K562 (cell line): ENCODE results near the gene RFWD3. TPM values are rescaled to one million over a fixed set of nuclear protein-coding genes. Genes with fewer than 3 reads are reported as not detected.
A peak's percentile ranks its signal among the peaks of the same experiment; 100 is the strongest.

Experiments
- BRCA1 ChIP-seq, 2 experiments: fragments of 450-650 bp in 1 of 2; sonication (generic) in 1 of 2; formaldehyde crosslinking in 1 of 2; IDR thresholded peaks; 2 replicates each; pipeline versions ENCODE4 v1.5.0 to v1.6.1; 2017 to 2020; ENCODE audit warnings: mild to moderate bottlenecking in 1 of 2, missing genetic modification reagents in 1 of 2
- C11orf30 ChIP-seq: fragments of 450-650 bp; IDR thresholded peaks from 2 replicates; pipeline ENCODE4 v1.6.1; 2016; ENCODE audit warnings: low read depth, mild to moderate bottlenecking
- CBX3 ChIP-seq, 2 experiments: IDR thresholded peaks; 1 replicate in 1 of 2; 2 replicates in 1 of 2; pipeline ENCODE4 v1.6.1; 2012; ENCODE audit warnings: inconsistent platforms in 2 of 2, low read length in 2 of 2, borderline replicate concordance in 1 of 2, control low read depth in 1 of 2
- CC2D1A ChIP-seq: fragments of 450-650 bp; IDR thresholded peaks from 2 replicates; pipeline ENCODE4 v1.6.1; 2017; ENCODE audit warnings: mild to moderate bottlenecking
- DDX20 ChIP-seq: fragments of 450-650 bp; IDR thresholded peaks from 2 replicates; pipeline ENCODE4 v1.6.1; 2016; ENCODE audit warnings: missing genetic modification characterization, low read depth, mild to moderate bottlenecking, missing compliant biosample characterization, moderate library complexity
- DPF2 ChIP-seq: fragments of 450-650 bp; IDR thresholded peaks from 2 replicates; pipeline ENCODE4 v1.6.1; 2016
- HNRNPL ChIP-seq: fragments of 200-400 bp; formaldehyde crosslinking; IDR thresholded peaks from 2 replicates; pipeline ENCODE4 v1.6.1; 2017; ENCODE audit warnings: low read depth, mild to moderate bottlenecking, low read length
- JUND ChIP-seq, 2 experiments: IDR thresholded peaks; 2 replicates in 1 of 2; 3 replicates in 1 of 2; pipeline ENCODE4 v1.6.1; 2011; ENCODE audit warnings: borderline replicate concordance in 2 of 2, low read depth in 2 of 2, low read length in 2 of 2, improper control_type of control experiment in 1 of 2, missing biosample characterization in 1 of 2, missing genetic modification characterization in 1 of 2, missing genetic modification reagents in 1 of 2
- MIER1 ChIP-seq: fragments of 450-650 bp; IDR thresholded peaks from 2 replicates; pipeline ENCODE4 v1.6.1; 2016; ENCODE audit warnings: antibody characterized with exemption, mild to moderate bottlenecking, low read depth
- PHTF2 ChIP-seq: fragments of 250-450 bp; sonication (Bioruptor Pico); IDR thresholded peaks from 2 replicates; pipeline ENCODE4 v1.5.0; 2021; ENCODE audit warnings: mild to moderate bottlenecking
- PURB ChIP-seq: sonication (generic); formaldehyde crosslinking; IDR thresholded peaks from 2 replicates; pipeline ENCODE4 v1.9.0; 2021; ENCODE audit warnings: low read depth, mild to moderate bottlenecking, missing genetic modification reagents
- RBM22 ChIP-seq: fragments of 200-400 bp; formaldehyde crosslinking; IDR thresholded peaks from 2 replicates; pipeline ENCODE4 v1.6.1; 2018; ENCODE audit warnings: low read length, low read depth; ENCODE audit not compliant: poor library complexity, severe bottlenecking
- RFX1 ChIP-seq: fragments of 450-650 bp; IDR thresholded peaks from 2 replicates; pipeline ENCODE4 v1.6.1; 2016; ENCODE audit warnings: mild to moderate bottlenecking, moderate library complexity
- SMAD2 ChIP-seq: fragments of 150-350 bp; IDR thresholded peaks from 2 replicates; pipeline ENCODE4 v1.6.1; 2014; ENCODE audit warnings: low read depth, mild to moderate bottlenecking, low read length
- TEAD2 ChIP-seq: fragments of 450-650 bp; IDR thresholded peaks from 2 replicates; pipeline ENCODE4 v1.6.1; 2016; ENCODE audit warnings: missing genetic modification characterization, control low read depth, missing compliant biosample characterization
- TGIF2 ChIP-seq: sonication (generic); formaldehyde crosslinking; IDR thresholded peaks from 2 replicates; pipeline ENCODE4 v1.8.1; 2022; ENCODE audit warnings: mild to moderate bottlenecking, missing genetic modification reagents, moderate library complexity
- ZNF121 ChIP-seq: sonication (generic); formaldehyde crosslinking; conservative IDR thresholded peaks from 2 replicates; pipeline ENCODE4 v1.8.0; 2022; ENCODE audit warnings: missing genetic modification reagents
- ZNF589 ChIP-seq: fragments of 200-800 bp; sonication (Bioruptor generic); IDR thresholded peaks from 2 replicates; pipeline ENCODE4 v1.6.1; 2016; ENCODE audit warnings: low read depth, missing genetic modification characterization, missing compliant biosample characterization
- polyA plus RNA-seq, 8 experiments: library from polyadenylated mRNA; depleted of rRNA in 4 of 8; stranded (reverse) in 5 of 8; unstranded in 3 of 8; fragments of >200 nt; fragmentation: Nextera tagmentation in 2 of 8; fragmentation: Illumina TruSeq in 1 of 8; extraction: Ambion mirVana in 2 of 8; extraction: Trizol in 1 of 8; gene quantifications; 2 replicates each; pipeline versions ENCODE4 v1.2.1 to v1.2.3, GENCODE V29; 2011 to 2014; ENCODE audit warnings: inconsistent platforms in 1 of 8, missing spikeins in 1 of 8
- total RNA-seq, 7 experiments: library from RNA; depleted of rRNA in 6 of 7; stranded (reverse); fragments of >200 nt in 6 of 7; fragmentation: Illumina TruSeq in 2 of 7; extraction: Trizol in 2 of 7; gene quantifications; 2 replicates each; pipeline versions ENCODE4 v1.2.1 to v1.2.3, GENCODE V29; 2011 to 2021; ENCODE audit warnings: low replicate concordance in 1 of 7
- TF ChIP-seq, protein P1 (sequence below): sonication (generic); formaldehyde crosslinking; IDR thresholded peaks from 2 replicates; pipeline ENCODE4 v1.8.1; 2023; ENCODE audit warnings: mild to moderate bottlenecking, missing genetic modification reagents
- TF ChIP-seq, protein P2 (sequence below): fragments of 450-650 bp; IDR thresholded peaks from 2 replicates; pipeline ENCODE4 v1.6.1; 2018; ENCODE audit warnings: mild to moderate bottlenecking, low read depth; ENCODE audit not compliant: partially characterized antibody
- TF ChIP-seq, protein P3 (sequence below): fragments of 450-650 bp; conservative IDR thresholded peaks from 2 replicates; pipeline ENCODE4 v1.6.1; 2016; ENCODE audit warnings: missing genetic modification characterization, low read depth, mild to moderate bottlenecking, control low read depth, missing compliant biosample characterization
- TF ChIP-seq, protein P4 (sequence below): fragments of 450-650 bp; IDR thresholded peaks from 2 replicates; pipeline ENCODE4 v1.7.0; 2016; ENCODE audit warnings: borderline replicate concordance

The RFWD3 gene
- total and polyA plus RNA-seq, 9 of the 15 experiments (the other 6 are each of a cell fraction or from before 2014, with no cell fraction given) = 20.8 to 121 (median 79.0) TPM

DNA sequence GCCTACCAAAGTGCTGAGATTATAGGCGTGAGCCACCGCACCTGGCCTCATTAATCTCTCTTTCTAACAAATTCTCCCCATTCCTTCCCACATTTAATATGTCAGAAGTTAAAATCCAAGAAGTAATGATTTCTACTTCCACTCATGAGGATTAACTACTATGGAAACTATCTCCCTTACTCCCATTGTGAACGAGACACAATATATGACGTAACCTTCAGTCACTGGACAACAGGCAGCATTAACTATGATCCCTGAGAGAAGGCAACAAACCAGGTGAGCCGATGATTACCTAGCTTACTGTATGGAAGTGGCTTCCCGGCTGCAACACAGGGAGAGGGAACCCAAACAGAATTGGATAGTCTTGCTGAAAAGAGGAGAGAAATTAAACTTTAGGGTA, 79.7 kb downstream of the RFWD3 start (continued):
- TF ChIP-seq, protein P1, sequence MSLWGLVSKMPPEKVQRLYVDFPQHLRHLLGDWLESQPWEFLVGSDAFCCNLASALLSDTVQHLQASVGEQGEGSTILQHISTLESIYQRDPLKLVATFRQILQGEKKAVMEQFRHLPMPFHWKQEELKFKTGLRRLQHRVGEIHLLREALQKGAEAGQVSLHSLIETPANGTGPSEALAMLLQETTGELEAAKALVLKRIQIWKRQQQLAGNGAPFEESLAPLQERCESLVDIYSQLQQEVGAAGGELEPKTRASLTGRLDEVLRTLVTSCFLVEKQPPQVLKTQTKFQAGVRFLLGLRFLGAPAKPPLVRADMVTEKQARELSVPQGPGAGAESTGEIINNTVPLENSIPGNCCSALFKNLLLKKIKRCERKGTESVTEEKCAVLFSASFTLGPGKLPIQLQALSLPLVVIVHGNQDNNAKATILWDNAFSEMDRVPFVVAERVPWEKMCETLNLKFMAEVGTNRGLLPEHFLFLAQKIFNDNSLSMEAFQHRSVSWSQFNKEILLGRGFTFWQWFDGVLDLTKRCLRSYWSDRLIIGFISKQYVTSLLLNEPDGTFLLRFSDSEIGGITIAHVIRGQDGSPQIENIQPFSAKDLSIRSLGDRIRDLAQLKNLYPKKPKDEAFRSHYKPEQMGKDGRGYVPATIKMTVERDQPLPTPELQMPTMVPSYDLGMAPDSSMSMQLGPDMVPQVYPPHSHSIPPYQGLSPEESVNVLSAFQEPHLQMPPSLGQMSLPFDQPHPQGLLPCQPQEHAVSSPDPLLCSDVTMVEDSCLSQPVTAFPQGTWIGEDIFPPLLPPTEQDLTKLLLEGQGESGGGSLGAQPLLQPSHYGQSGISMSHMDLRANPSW (CRISPR knock-in tag) = no peak
- TF ChIP-seq, protein P2, sequence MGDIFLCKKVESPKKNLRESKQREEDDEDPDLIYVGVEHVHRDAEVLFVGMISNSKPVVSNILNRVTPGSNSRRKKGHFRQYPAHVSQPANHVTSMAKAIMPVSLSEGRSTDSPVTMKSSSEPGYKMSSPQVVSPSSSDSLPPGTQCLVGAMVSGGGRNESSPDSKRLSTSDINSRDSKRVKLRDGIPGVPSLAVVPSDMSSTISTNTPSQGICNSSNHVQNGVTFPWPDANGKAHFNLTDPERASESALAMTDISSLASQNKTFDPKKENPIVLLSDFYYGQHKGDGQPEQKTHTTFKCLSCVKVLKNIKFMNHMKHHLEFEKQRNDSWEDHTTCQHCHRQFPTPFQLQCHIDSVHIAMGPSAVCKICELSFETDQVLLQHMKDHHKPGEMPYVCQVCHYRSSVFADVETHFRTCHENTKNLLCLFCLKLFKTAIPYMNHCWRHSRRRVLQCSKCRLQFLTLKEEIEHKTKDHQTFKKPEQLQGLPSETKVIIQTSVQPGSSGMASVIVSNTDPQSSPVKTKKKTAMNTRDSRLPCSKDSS = no peak
- TF ChIP-seq CC2D1A (no peak), RBM22 (no peak), TGIF2 (CRISPR knock-in tag) (no peak), PURB (CRISPR knock-in tag) (no peak), C11orf30 (no peak), BRCA1 (IDR thresholded peaks at IDR 0.05) (no peak), BRCA1 (CRISPR knock-in tag; IDR thresholded peaks at IDR 0.05) (no peak), ZNF121 (no peak), RFX1 (peak; percentile 60), CBX3 (IDR thresholded peaks at IDR 0.05; ENCODE audit: borderline replicate concordance in 1 of 2, low read length in 2 of 2) (no peak), SMAD2 (no peak), JUND (IDR thresholded peaks at IDR 0.05; ENCODE audit: borderline replicate concordance, low read depth, low read length) (no peak; the same call in 1 of the 2 replicates), JUND (tag; IDR thresholded peaks at IDR 0.05; ENCODE audit: borderline replicate concordance, low read depth, low read length) (peak; percentile 33; the same call in 1 of the 3 replicates), TEAD2 (no peak), PHTF2 (CRISPR knock-in tag) (no peak), ZNF589 (CRISPR knock-in tag) (no peak), DPF2 (peak; percentile 21; the same call in 1 of the 2 replicates), DDX20 (no peak), HNRNPL (no peak), MIER1 (no peak)
- TF ChIP-seq, protein P3, sequence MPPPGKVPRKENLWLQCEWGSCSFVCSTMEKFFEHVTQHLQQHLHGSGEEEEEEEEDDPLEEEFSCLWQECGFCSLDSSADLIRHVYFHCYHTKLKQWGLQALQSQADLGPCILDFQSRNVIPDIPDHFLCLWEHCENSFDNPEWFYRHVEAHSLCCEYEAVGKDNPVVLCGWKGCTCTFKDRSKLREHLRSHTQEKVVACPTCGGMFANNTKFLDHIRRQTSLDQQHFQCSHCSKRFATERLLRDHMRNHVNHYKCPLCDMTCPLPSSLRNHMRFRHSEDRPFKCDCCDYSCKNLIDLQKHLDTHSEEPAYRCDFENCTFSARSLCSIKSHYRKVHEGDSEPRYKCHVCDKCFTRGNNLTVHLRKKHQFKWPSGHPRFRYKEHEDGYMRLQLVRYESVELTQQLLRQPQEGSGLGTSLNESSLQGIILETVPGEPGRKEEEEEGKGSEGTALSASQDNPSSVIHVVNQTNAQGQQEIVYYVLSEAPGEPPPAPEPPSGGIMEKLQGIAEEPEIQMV (tag) = no peak
- TF ChIP-seq, protein P4, sequence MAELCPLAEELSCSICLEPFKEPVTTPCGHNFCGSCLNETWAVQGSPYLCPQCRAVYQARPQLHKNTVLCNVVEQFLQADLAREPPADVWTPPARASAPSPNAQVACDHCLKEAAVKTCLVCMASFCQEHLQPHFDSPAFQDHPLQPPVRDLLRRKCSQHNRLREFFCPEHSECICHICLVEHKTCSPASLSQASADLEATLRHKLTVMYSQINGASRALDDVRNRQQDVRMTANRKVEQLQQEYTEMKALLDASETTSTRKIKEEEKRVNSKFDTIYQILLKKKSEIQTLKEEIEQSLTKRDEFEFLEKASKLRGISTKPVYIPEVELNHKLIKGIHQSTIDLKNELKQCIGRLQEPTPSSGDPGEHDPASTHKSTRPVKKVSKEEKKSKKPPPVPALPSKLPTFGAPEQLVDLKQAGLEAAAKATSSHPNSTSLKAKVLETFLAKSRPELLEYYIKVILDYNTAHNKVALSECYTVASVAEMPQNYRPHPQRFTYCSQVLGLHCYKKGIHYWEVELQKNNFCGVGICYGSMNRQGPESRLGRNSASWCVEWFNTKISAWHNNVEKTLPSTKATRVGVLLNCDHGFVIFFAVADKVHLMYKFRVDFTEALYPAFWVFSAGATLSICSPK = no peak
